ENCODE results near the gene PHETA1.

DNA sequence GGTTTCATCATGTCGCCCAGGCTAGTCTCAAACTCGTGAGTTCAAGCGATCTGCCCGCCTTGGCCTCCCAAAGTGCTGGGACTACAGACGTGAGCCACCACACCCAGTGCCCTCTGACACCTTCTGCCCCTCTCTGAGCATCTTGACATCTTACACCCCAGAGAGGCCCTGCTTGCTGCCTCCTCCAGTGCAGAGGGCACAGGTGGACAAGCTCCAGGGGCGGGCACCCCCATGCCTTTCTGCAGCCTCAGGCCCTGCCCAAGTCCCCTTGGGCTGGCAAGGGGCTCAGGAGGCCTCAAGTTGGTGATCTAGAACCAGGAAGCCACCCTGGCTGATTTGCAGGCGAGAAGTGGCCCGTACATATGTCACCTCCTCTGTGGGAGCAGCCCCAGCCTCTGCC, 25.6 kb upstream of the PHETA1 start:
- TF ChIP-seq CTCF (IDR thresholded peaks at IDR 0.05 in 4 of 5, conservative IDR thresholded peaks at IDR 0.05 in 1 of 5) (no peak), POLR2A (IDR thresholded peaks at IDR 0.05) (no peak)

All from gastrocnemius medialis (tissue), 4 donors.